Bronchial epithelial cell (primary cell): Measurements from ENCODE around the gene RTP5. TPM values are rescaled to one million over a fixed set of nuclear protein-coding genes. Genes with fewer than 3 reads are reported as not detected.
A peak's percentile ranks its signal among the peaks of the same experiment; 100 is the strongest.

Experiments
- DNase-seq: peaks from one replicate; pipeline ENCODE4 v3.0.0-alpha.2; 2010; ENCODE audit warnings: low read depth
- FAIRE-seq: peaks from 2 replicates; lab custom pipeline; 2011; peaks lifted over from hg19 to GRCh38; lab: Jason Lieb, UNC
- H3K27me3 ChIP-seq: 2 replicates; pipeline ENCODE4 v1.5.1; 2011; ENCODE audit warnings: low read length; ENCODE audit not compliant: control insufficient read depth, insufficient read depth
- H3K36me3 ChIP-seq: 2 replicates; pipeline ENCODE4 v1.5.1; 2011; ENCODE audit warnings: low read length; ENCODE audit not compliant: control insufficient read depth, insufficient read depth
- H3K4me3 ChIP-seq: 2 replicates; pipeline ENCODE4 v1.5.1; 2011; ENCODE audit warnings: mild to moderate bottlenecking, low read depth, low read length, control low read depth
- total RNA-seq: library from RNA; depleted of rRNA; stranded (reverse); fragments of >200 nt; gene quantifications from 2 replicates; pipeline ENCODE4 v1.2.1, GENCODE V29; 2014
- TF ChIP-seq, protein P1 (sequence below): IDR thresholded peaks from 2 replicates; pipeline ENCODE4 v1.5.1; 2011; ENCODE audit warnings: mild to moderate bottlenecking, moderate library complexity, low read length, control low read depth, inconsistent platforms; ENCODE audit not compliant: insufficient read depth, severe bottlenecking

The RTP5 gene
- total RNA-seq, 1 donor from 2014 or later: not detected

- DNase-seq (no peak), FAIRE-seq (no peak)
- TF ChIP-seq, protein P1, sequence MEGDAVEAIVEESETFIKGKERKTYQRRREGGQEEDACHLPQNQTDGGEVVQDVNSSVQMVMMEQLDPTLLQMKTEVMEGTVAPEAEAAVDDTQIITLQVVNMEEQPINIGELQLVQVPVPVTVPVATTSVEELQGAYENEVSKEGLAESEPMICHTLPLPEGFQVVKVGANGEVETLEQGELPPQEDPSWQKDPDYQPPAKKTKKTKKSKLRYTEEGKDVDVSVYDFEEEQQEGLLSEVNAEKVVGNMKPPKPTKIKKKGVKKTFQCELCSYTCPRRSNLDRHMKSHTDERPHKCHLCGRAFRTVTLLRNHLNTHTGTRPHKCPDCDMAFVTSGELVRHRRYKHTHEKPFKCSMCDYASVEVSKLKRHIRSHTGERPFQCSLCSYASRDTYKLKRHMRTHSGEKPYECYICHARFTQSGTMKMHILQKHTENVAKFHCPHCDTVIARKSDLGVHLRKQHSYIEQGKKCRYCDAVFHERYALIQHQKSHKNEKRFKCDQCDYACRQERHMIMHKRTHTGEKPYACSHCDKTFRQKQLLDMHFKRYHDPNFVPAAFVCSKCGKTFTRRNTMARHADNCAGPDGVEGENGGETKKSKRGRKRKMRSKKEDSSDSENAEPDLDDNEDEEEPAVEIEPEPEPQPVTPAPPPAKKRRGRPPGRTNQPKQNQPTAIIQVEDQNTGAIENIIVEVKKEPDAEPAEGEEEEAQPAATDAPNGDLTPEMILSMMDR: no peak
- no peak overlapping the region for H3K4me3 ChIP-seq
- H3K27me3 ChIP-seq: no peaks in the 10 kb centered on the region
- no peaks in the 10 kb centered on the region for H3K36me3 ChIP-seq
These were observed 26.0 kb upstream of the RTP5 start for GRCh38 chr2:241843321-241844065.

GRCh38 chr2:241844066-241844728, 25.3 kb upstream of the RTP5 start:
- Histone ChIP-seq H3K27me3 (no peaks in the 10 kb centered on the region), H3K36me3 (no peaks in the 10 kb centered on the region), H3K4me3 (peak overlapping the region; percentile 27)
- DNase-seq (peak; percentile 4), FAIRE-seq (no peak)
- TF ChIP-seq, protein P1: no peak

DNA sequence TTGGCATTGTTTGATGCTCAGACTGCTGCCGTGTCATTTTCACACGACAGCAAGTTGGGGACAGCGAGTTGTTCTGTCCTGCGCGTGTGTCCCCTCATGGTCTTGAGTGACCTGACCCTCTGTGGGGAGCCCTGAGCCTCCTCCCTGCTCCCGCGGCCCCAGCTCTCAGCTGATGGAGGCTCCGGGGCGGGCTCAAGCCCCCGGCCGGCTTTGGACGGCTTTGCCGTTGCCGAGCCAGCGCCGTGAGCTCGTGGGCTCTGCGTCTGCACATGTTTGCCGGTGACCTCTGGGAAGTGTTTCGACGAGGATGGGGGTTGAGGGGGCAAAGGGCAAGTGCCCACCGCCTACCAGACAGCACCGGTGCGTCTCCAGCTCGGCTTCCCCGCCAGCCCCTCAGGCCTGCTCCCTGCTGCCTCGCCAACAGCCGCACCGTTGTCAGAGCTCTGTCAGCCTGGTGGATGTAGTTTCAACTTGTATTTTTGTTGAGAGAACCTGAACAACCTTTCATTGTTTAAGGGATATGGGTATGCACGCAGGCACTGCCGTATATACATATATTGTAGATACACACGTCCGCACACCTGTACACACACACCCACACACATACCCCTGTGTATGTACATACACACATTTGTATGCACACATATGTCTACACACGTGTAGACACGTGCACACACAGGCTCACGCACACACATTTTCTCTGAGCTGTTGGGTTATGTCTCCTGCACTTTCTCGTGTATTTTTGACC, 24.5 kb upstream of the RTP5 start:
- no peak for DNase-seq
- H3K4me3 ChIP-seq: no peak overlapping the region
- no peak for FAIRE-seq
- H3K36me3 ChIP-seq: no peaks in the 10 kb centered on the region
- no peaks in the 10 kb centered on the region for H3K27me3 ChIP-seq
- TF ChIP-seq, protein P1: no peak

GRCh38 chr2:241846406-241846805, 23.1 kb upstream of the RTP5 start:
- DNase-seq (no peak), FAIRE-seq (no peak)
- TF ChIP-seq, protein P1: no peak

GRCh38 chr2:241848761-241849615, 20.5 kb upstream of the RTP5 start:
- DNase-seq: no peak
- H3K4me3 ChIP-seq: no peak overlapping the region
- TF ChIP-seq, protein P1: no peak
- FAIRE-seq: no peak
- no peaks in the 10 kb centered on the region for H3K27me3 ChIP-seq
- H3K36me3 ChIP-seq: no peaks in the 10 kb centered on the region

More at GRCh38 chr2:241846406-241846805, 23.1 kb upstream of the RTP5 start:
- Histone ChIP-seq H3K27me3 (no peaks in the 10 kb centered on the region), H3K36me3 (no peaks in the 10 kb centered on the region), H3K4me3 (no peak overlapping the region)
